ENCODE measurements around the gene YPEL1.

GRCh38 chr22:21768435-21768834 is 32.8 kb upstream of the YPEL1 start:
- no peak for TF ChIP-seq CTCF (IDR thresholded peaks at IDR 0.05)
- TF ChIP-seq POLR2A (IDR thresholded peaks at IDR 0.05), result no peak
- TF ChIP-seq EP300 (IDR thresholded peaks at IDR 0.05), result no peak
